DOHH2 (cell line): ENCODE measurements around the gene AMACR.

Experiments
- EZH2phosphoT487 ChIP-seq: fragments of 200-600 bp; sonication (generic); IDR thresholded peaks from 2 replicates; pipeline ENCODE4 v1.6.1; 2017; ENCODE audit warnings: borderline replicate concordance, mild to moderate bottlenecking, antibody characterized with exemption, low read length, moderate library complexity, mixed read lengths
- TF ChIP-seq, protein P1 (sequence below): fragments of 200-600 bp; sonication (generic); IDR thresholded peaks from one replicate; pipeline ENCODE4 v1.5.1; 2014; ENCODE audit warnings: antibody characterized with exemption, mild to moderate bottlenecking, low read depth, low read length; ENCODE audit not compliant: poor library complexity, severe bottlenecking

GRCh38 chr5:34057569-34057968 lies 49.7 kb upstream of the AMACR start:
- TF ChIP-seq, protein P1, sequence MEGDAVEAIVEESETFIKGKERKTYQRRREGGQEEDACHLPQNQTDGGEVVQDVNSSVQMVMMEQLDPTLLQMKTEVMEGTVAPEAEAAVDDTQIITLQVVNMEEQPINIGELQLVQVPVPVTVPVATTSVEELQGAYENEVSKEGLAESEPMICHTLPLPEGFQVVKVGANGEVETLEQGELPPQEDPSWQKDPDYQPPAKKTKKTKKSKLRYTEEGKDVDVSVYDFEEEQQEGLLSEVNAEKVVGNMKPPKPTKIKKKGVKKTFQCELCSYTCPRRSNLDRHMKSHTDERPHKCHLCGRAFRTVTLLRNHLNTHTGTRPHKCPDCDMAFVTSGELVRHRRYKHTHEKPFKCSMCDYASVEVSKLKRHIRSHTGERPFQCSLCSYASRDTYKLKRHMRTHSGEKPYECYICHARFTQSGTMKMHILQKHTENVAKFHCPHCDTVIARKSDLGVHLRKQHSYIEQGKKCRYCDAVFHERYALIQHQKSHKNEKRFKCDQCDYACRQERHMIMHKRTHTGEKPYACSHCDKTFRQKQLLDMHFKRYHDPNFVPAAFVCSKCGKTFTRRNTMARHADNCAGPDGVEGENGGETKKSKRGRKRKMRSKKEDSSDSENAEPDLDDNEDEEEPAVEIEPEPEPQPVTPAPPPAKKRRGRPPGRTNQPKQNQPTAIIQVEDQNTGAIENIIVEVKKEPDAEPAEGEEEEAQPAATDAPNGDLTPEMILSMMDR, result no peak
- TF ChIP-seq EZH2phosphoT487, result no peak
